Vagina (tissue), 2 donors: ENCODE results near the gene RCAN1.

Experiments used
- CTCF ChIP-seq, 3 experiments: fragments of 450-650 bp in 2 of 3; fragments of 200-600 bp in 1 of 3; sonication (generic) in 1 of 3; IDR thresholded peaks; one replicate each; pipeline ENCODE4 v1.5.1; 2017 to 2019; ENCODE audit warnings: antibody characterized with exemption in 3 of 3, mild to moderate bottlenecking in 2 of 3, moderate library complexity in 2 of 3
- POLR2A ChIP-seq, 2 donors: fragments of 450-650 bp; IDR thresholded peaks; one replicate each; pipeline ENCODE4 v1.6.1; 2017; ENCODE audit warnings: antibody characterized with exemption in 2 of 2, mild to moderate bottlenecking in 2 of 2, moderate library complexity in 2 of 2
- POLR2AphosphoS5 ChIP-seq, 2 donors: sonication (generic); formaldehyde crosslinking; IDR thresholded peaks; one replicate each; pipeline ENCODE4 v1.9.0; 2017; ENCODE audit warnings: antibody characterized with exemption in 2 of 2, mild to moderate bottlenecking in 2 of 2, low read depth in 1 of 2; ENCODE audit not compliant: insufficient read depth in 1 of 2

- no peak for TF ChIP-seq CTCF (IDR thresholded peaks at IDR 0.05)
- no peak for TF ChIP-seq POLR2AphosphoS5 (IDR thresholded peaks at IDR 0.05; ENCODE audit: insufficient read depth in 1 of 2, low read depth in 1 of 2)
- TF ChIP-seq POLR2A (IDR thresholded peaks at IDR 0.05), result no peak
Observed at GRCh38 chr21:34611528-34611927, 3.4 kb downstream of the RCAN1 start.
